Nephron progenitor cell (in vitro differentiated cells): ENCODE measurements around the gene GNB1L.

ENCODE experiments used
- DNase-seq: peaks from one replicate; pipeline ENCODE4 v3.0.0; 2021
- H3K27ac Mint-ChIP-seq: 2 replicates; pipeline ENCODE4 v1.8.0; 2021; ENCODE audit warnings: mild to moderate bottlenecking, moderate library complexity, mixed read lengths
- H3K27me3 Mint-ChIP-seq: 2 replicates; pipeline ENCODE4 v1.8.0; 2021; ENCODE audit warnings: mild to moderate bottlenecking, low read depth, mixed read lengths; ENCODE audit not compliant: poor library complexity
- H3K36me3 Mint-ChIP-seq: 2 replicates; pipeline ENCODE4 v1.8.0; 2021; ENCODE audit warnings: low read depth, mixed read lengths
- H3K4me1 Mint-ChIP-seq: 2 replicates; pipeline ENCODE4 v1.8.0; 2021; ENCODE audit warnings: mixed read lengths
- H3K4me3 Mint-ChIP-seq: 2 replicates; pipeline ENCODE4 v1.8.0; 2021; ENCODE audit warnings: mild to moderate bottlenecking, moderate library complexity, mixed read lengths
- H3K9me3 Mint-ChIP-seq: 2 replicates; pipeline ENCODE4 v1.8.0; 2021; ENCODE audit warnings: mild to moderate bottlenecking, moderate library complexity, mixed read lengths
- TF ChIP-seq, protein P1 (sequence below): fragments of 200-600 bp; sonication (generic); IDR thresholded peaks from 2 replicates; pipeline ENCODE4 v1.5.0; 2021; ENCODE audit warnings: antibody characterized with exemption

GNB1L gene

GRCh38 chr22:19891317-19892256 lies 36.9 kb upstream of the GNB1L start:
- H3K9me3 Mint-ChIP-seq: no peaks in the 10 kb centered on the region
- TF ChIP-seq, protein P1, sequence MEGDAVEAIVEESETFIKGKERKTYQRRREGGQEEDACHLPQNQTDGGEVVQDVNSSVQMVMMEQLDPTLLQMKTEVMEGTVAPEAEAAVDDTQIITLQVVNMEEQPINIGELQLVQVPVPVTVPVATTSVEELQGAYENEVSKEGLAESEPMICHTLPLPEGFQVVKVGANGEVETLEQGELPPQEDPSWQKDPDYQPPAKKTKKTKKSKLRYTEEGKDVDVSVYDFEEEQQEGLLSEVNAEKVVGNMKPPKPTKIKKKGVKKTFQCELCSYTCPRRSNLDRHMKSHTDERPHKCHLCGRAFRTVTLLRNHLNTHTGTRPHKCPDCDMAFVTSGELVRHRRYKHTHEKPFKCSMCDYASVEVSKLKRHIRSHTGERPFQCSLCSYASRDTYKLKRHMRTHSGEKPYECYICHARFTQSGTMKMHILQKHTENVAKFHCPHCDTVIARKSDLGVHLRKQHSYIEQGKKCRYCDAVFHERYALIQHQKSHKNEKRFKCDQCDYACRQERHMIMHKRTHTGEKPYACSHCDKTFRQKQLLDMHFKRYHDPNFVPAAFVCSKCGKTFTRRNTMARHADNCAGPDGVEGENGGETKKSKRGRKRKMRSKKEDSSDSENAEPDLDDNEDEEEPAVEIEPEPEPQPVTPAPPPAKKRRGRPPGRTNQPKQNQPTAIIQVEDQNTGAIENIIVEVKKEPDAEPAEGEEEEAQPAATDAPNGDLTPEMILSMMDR: no peak
- peaks cover 7% of the 10 kb centered on the region for H3K36me3 Mint-ChIP-seq
- no peak for DNase-seq
- peaks cover 13% of the 10 kb centered on the region for H3K27me3 Mint-ChIP-seq
- peak overlapping the region; percentile 47 for H3K4me3 Mint-ChIP-seq
- peaks cover 41% of the 10 kb centered on the region for H3K4me1 Mint-ChIP-seq
- H3K27ac Mint-ChIP-seq: no peak overlapping the region

GRCh38 chr22:19890502-19891316 lies 36.0 kb upstream of the GNB1L start:
- Mint-ChIP-seq H3K27me3 (peaks cover 7% of the 10 kb centered on the region), H3K36me3 (peaks cover 7% of the 10 kb centered on the region), H3K27ac (no peak overlapping the region)

DNA sequence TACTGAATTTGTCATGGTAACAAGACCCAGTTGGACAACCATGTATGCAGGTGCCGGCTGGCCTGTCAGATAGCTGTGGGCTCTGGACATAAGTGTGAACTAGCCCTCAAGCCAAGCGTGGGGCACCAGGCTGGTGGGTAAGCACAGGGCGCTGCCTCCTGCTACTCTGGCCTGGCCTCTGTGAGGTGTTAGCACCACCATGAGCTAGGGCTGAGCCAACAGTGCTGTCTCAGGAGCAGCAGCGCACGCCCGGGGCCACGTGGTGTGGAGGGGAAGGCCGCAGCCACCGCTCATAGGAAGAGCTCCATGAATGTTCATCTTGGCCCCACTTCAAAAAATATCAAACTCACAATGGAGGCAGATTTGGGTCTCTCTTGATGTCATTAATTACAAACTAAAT lies 35.3 kb upstream of the GNB1L start:
- peaks cover 41% of the 10 kb centered on the region for H3K4me1 Mint-ChIP-seq

More at GRCh38 chr22:19890502-19891316, 36.0 kb upstream of the GNB1L start:
- H3K4me1 Mint-ChIP-seq: peaks cover 41% of the 10 kb centered on the region
- TF ChIP-seq, protein P1: no peak
- H3K4me3 Mint-ChIP-seq: no peak overlapping the region
- no peak for DNase-seq
- H3K9me3 Mint-ChIP-seq: no peaks in the 10 kb centered on the region

DNA sequence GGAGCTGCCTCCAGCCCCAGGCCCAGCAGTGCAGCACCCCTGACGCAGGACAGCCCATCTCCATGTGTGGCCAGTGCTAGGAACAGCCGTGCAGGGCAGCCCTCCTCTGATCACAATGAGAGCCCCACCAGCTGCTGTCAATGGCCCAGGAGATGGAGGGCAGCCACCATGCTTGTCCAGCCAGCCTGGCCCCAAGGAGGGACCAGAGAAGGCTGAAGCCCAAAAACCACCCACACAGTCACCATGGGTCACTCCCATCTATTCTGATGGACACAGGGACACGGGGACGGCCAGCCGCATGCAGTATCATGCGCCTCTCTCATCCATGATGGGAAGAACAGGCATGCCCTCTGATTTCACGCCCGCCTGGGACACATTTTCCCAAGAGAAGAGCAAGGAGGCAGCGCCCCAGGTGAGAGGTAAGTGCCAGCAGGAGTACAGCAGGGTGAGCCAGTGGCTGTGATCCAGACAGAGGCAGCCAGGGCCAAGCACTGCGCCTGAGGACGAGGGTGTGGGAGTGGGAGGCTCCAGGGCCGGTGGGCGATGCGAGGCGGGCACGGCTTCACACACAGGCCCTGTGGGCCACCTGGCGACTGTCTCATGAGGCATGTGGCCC lies 33.6 kb upstream of the GNB1L start:
- Mint-ChIP-seq H3K27me3 (peaks cover 8% of the 10 kb centered on the region), H3K27ac (no peak overlapping the region), H3K9me3 (no peaks in the 10 kb centered on the region), H3K36me3 (no peaks in the 10 kb centered on the region), H3K4me3 (no peak overlapping the region), H3K4me1 (peaks cover 26% of the 10 kb centered on the region)
- no peak for DNase-seq
- TF ChIP-seq, protein P1: no peak

More for the DNA sequence above, 35.3 kb upstream of the GNB1L start:
- no peak overlapping the region for H3K4me3 Mint-ChIP-seq
- no peaks in the 10 kb centered on the region for H3K9me3 Mint-ChIP-seq
- TF ChIP-seq, protein P1: no peak
- H3K27ac Mint-ChIP-seq: no peak overlapping the region
- peaks cover 8% of the 10 kb centered on the region for H3K27me3 Mint-ChIP-seq
- peaks cover 7% of the 10 kb centered on the region for H3K36me3 Mint-ChIP-seq
- DNase-seq: no peak

GRCh38 chr22:19887256-19887985 lies 32.7 kb upstream of the GNB1L start:
- Mint-ChIP-seq H3K27me3 (peaks cover 8% of the 10 kb centered on the region), H3K27ac (no peak overlapping the region), H3K9me3 (no peaks in the 10 kb centered on the region), H3K4me1 (peaks cover 19% of the 10 kb centered on the region), H3K4me3 (no peak overlapping the region), H3K36me3 (no peaks in the 10 kb centered on the region)
- no peak for DNase-seq
- TF ChIP-seq, protein P1: no peak
